Right lobe of liver (tissue), 6 donors: ENCODE data around the gene CHRM2. TPM values are rescaled to one million over a fixed set of nuclear protein-coding genes. Genes with fewer than 3 reads are reported as not detected.
A peak's percentile ranks its signal among the peaks of the same experiment; 100 is the strongest.

ENCODE experiments used
- ATAC-seq, 4 donors: fragments of 200-7000 bp; cut with Tn5 transposase; one replicate each; pipeline ENCODE4 v1.9.1; 2020; ENCODE audit warnings: mild to moderate bottlenecking in 4 of 4, moderate library complexity in 4 of 4
- DNase-seq, 3 donors: peaks; one replicate each; pipeline ENCODE4 v3.0.0-alpha.2; 2020
- H3K27ac ChIP-seq, 3 donors: fragments of 200-600 bp; one replicate each; pipeline ENCODE4 v1.8.0; 2022
- H3K27me3 ChIP-seq, 2 donors: fragments of 200-600 bp; one replicate each; pipeline ENCODE4 v1.8.0; 2022
- H3K36me3 ChIP-seq, 4 donors: fragments of 200-600 bp; sonication (generic) in 1 of 4; one replicate each; pipeline versions ENCODE4 v1.5.1 to v1.8.0; 2017 to 2022; ENCODE audit warnings: control low read depth in 1 of 4
- H3K4me1 ChIP-seq, 4 donors: fragments of 200-600 bp; sonication (generic) in 1 of 4; one replicate each; pipeline versions ENCODE4 v1.5.1 to v1.8.0; 2017 to 2022; ENCODE audit warnings: control low read depth in 1 of 4
- H3K4me3 ChIP-seq, 3 donors: fragments of 200-600 bp; one replicate each; pipeline ENCODE4 v1.8.0; 2022
- H3K9me3 ChIP-seq, 4 donors: fragments of 200-600 bp; sonication (generic) in 1 of 4; one replicate each; pipeline versions ENCODE4 v1.5.1 to v1.8.0; 2017 to 2022; ENCODE audit warnings: control low read depth in 1 of 4
- POLR2A ChIP-seq: fragments of 450-650 bp; IDR thresholded peaks from one replicate; pipeline ENCODE4 v1.6.1; 2017; ENCODE audit warnings: antibody characterized with exemption, mild to moderate bottlenecking
- WGBS: methylation state at CpG from one replicate; pipeline ENCODE4 v1.1.6; 2018; ENCODE audit warnings: low coverage, low lambda C conversion rate; ENCODE audit not compliant: insufficient coverage; ENCODE audit errors: missing lambda C conversion rate; 5-methylcytosine and 5-hydroxymethylcytosine counted together
- intact Hi-C, 2 donors: fragments of 100-400 bp; cut with DNase I; formaldehyde crosslinking; loops; one replicate each; pipeline versions ENCODE4 v1.11.2 to v1.14.1; 2022
- total RNA-seq, 6 experiments: library from RNA; depleted of rRNA in 2 of 6; stranded (reverse); fragments of >200 nt in 2 of 6; fragmentation: NEBNext Ultra II Directional in 3 of 6; extraction: Animal tissue kit (Norgen Biotek cat#: 25700) in 3 of 6; gene quantifications; one replicate each; pipeline versions ENCODE4 v1.1.0 to v1.2.4, GENCODE V29; 2016 to 2023
- TF ChIP-seq, protein P1 (sequence below), 4 donors: fragments of 200-600 bp in 3 of 4; fragments of 450-650 bp in 1 of 4; IDR thresholded peaks; one replicate each; pipeline versions ENCODE4 v1.5.1 to v1.8.0; 2016 to 2022; ENCODE audit warnings: antibody characterized with exemption in 4 of 4, mild to moderate bottlenecking in 2 of 4
- donor health status: DM: no; HTN: yes; CAD: no.
- donor health status: DM: no; HTN: no; CAD: no.
- donor health status: DM: no; HTN: no; CAD: no.
- donor health status: DM: no; HTN: yes; CAD: no.
- donor health status: DM: no; HTN: yes; CAD: no.

CHRM2 gene
- total RNA-seq, 6 experiments from 2014 or later, result 0.25 to 1.1 (median 0.41) TPM

- no peaks in the 10 kb centered on the region for H3K36me3 ChIP-seq
- no peak for ATAC-seq
- no peak overlapping the region for H3K4me3 ChIP-seq
- no peaks in the 10 kb centered on the region for H3K4me1 ChIP-seq
- 38% methylated on average over 3 of the region's 3 CpGs for WGBS
- DNase-seq, result no peak
- H3K9me3 ChIP-seq, result no peaks in the 10 kb centered on the region
- intact Hi-C loops, result no loop called here
- TF ChIP-seq, protein P1, sequence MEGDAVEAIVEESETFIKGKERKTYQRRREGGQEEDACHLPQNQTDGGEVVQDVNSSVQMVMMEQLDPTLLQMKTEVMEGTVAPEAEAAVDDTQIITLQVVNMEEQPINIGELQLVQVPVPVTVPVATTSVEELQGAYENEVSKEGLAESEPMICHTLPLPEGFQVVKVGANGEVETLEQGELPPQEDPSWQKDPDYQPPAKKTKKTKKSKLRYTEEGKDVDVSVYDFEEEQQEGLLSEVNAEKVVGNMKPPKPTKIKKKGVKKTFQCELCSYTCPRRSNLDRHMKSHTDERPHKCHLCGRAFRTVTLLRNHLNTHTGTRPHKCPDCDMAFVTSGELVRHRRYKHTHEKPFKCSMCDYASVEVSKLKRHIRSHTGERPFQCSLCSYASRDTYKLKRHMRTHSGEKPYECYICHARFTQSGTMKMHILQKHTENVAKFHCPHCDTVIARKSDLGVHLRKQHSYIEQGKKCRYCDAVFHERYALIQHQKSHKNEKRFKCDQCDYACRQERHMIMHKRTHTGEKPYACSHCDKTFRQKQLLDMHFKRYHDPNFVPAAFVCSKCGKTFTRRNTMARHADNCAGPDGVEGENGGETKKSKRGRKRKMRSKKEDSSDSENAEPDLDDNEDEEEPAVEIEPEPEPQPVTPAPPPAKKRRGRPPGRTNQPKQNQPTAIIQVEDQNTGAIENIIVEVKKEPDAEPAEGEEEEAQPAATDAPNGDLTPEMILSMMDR (IDR thresholded peaks at IDR 0.05), result no peak
- TF ChIP-seq POLR2A, result no peak
- H3K27me3 ChIP-seq, result no peaks in the 10 kb centered on the region
- no peak overlapping the region for H3K27ac ChIP-seq
Measured at GRCh38 chr7:136857573-136857972, 10.9 kb upstream of the CHRM2 start.

DNA sequence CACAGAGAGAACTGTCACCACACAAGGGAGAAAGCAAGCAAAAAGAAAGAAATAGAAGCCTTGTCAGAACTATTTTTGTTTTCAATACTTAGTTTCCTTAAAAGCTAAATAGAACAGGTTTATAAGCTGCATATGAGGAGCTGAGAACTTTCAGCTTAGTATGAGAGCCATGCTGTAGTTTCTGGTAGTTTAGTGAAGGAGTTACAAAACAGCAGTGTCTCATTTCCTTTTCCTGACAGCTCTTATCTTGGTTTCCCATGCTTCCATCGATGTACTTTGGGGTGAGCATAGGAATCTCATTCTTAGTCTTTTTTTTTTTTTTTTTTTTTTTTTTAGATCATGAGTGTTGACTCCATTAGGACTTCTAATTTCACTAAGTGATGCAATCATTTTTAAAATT is 8.6 kb upstream of the CHRM2 start:
- peak in 1 of 4 donors; percentile 25 for ATAC-seq
- WGBS, result 18% methylated on average over 1 of the region's 1 CpG
- TF ChIP-seq, protein P1 (IDR thresholded peaks at IDR 0.05), result no peak
- TF ChIP-seq POLR2A, result no peak
- Histone ChIP-seq H3K36me3 (no peaks in the 10 kb centered on the region), H3K4me1 (no peaks in the 10 kb centered on the region), H3K9me3 (no peaks in the 10 kb centered on the region), H3K4me3 (no peak overlapping the region), H3K27ac (no peak overlapping the region), H3K27me3 (no peaks in the 10 kb centered on the region)
- DNase-seq, result no peak
- intact Hi-C loops, result no loop called here

GRCh38 chr7:136865236-136865635 is 3.2 kb upstream of the CHRM2 start:
- H3K4me3 ChIP-seq, result no peak overlapping the region
- H3K27ac ChIP-seq, result no peak overlapping the region
- H3K4me1 ChIP-seq, result no peaks in the 10 kb centered on the region
- WGBS, result 75% methylated on average over 10 of the region's 10 CpGs
- TF ChIP-seq POLR2A, result no peak
- TF ChIP-seq, protein P1 (IDR thresholded peaks at IDR 0.05), result no peak
- intact Hi-C loops, result no loop called here
- H3K27me3 ChIP-seq, result peaks cover 0 to 7% of the 10 kb centered on the region in 2 donors
- H3K36me3 ChIP-seq, result no peaks in the 10 kb centered on the region
- H3K9me3 ChIP-seq, result no peaks in the 10 kb centered on the region
- DNase-seq (no peak), ATAC-seq (no peak)

DNA sequence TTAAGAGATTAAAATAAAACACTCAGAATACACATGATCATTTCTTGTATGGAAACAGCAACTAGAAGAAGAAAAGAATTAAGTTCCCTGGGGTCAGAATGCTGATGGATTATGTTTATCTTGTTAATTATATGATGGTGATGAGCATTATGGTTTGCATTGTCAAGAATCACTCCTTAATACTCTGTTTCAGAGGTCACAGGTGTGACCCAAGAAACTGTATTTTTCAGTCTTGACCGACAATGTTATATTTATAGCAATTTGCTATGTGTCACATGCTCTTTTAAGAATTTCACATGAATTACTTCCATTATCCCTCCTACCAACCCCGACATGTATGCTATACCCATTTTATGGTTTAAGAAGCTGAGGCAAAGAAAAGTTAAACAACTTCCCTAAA is 2.7 kb upstream of the CHRM2 start:
- Histone ChIP-seq H3K27ac (no peak overlapping the region), H3K4me1 (no peaks in the 10 kb centered on the region), H3K36me3 (no peaks in the 10 kb centered on the region), H3K4me3 (no peak overlapping the region), H3K27me3 (peaks cover 0 to 7% of the 10 kb centered on the region in 2 donors), H3K9me3 (no peaks in the 10 kb centered on the region)
- TF ChIP-seq POLR2A, result no peak
- TF ChIP-seq, protein P1 (IDR thresholded peaks at IDR 0.05), result no peak
- ATAC-seq, result no peak
- intact Hi-C loops, result no loop called here
- no peak for DNase-seq
- WGBS, result 54% methylated on average over 2 of the region's 2 CpGs
